ENCODE data around the gene OR2H1. TPM values are rescaled to one million over a fixed set of nuclear protein-coding genes. Genes with fewer than 3 reads are reported as not detected.
"Not testable (repeated sequence)": the region's sequence is repeated elsewhere in the genome, so short reads cannot be mapped to it uniquely, and the experiment has no call there.

OR2H1 gene
- total RNA-seq, result not detected in 2 replicates
- not detected for polyA plus RNA-seq (2012)

DNA sequence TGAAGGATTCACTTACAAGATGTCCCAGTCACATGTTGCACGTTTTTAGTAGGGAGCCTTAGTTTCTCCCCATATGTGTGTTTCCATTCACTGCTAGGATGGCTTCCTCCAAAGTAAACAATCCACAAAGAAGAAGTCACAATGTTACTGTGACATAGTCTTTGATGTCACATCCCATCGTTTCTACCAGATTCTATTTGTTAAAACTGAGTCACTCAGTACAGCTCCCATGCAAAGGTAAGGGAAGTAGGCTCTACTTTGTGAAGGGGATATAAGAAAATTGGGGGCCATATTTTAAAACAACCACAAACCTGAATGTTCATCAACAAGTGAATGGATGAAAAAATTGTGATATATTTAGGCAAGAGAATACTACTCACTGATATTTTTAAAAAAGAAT, at the start of gene OR2H1, which contains the start of gene OR11A1:
Gene OR2H1 (plus strand): TSS at position 185 of the 400 bp plus-strand sequence. CDS start 4,615 bp downstream, outside the sequence.
Gene OR11A1 (minus strand): TSS at position 101 of the 400 bp plus-strand sequence. CDS start 29,430 bp downstream, outside the sequence.
- no peak for DNase-seq (ENCODE audit: low read depth)

- no peak for DNase-seq (ENCODE audit: low read depth)
These were observed 42.4 kb upstream of the OR2H1 start, which contains the start of gene OR12D1 for GRCh38 chr6:29414588-29414987. Gene OR12D1, plus strand, starts transcription at chr6:29414928.

DNA sequence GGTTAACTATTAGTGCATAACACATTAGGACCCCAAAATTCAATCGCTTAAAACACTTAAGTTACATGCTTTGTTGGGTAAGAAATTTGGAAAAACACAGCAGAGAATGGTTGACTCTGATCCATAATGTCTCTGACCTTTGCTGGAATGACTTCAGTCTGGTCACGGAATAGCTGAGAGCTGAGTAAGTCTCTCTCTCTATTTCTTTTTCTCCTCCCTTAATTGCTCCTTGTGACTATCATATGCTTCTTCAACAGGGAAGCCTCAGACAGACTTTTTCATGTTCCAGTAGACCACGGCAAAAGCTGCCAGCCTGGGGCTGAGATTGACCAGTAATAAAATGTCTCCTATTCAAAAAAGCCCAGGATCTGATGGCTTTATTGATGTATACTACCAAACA, 37.4 kb upstream of the OR2H1 start:
- DNase-seq (ENCODE audit: low read depth), result no peak

DNA sequence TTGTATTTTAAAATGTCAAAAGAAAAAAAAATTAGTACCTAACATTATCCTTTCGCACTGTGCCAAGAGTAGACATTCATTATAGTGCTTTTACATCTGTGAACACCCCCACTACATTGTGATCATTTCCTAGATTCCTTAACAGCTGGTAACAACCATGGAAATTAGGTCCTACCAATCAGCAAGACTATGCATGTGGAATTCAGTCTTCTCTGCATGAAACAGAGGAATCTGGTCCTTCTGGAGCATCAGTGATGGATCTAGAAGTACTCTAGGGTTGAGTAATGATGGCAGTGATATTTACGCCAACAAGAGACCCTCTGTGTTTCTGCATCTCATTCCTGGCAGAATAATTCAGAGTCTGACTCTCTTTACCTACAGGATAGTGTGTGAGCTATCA, 32.8 kb upstream of the OR2H1 start:
- DNase-seq (ENCODE audit: low read depth), result no peak

DNA sequence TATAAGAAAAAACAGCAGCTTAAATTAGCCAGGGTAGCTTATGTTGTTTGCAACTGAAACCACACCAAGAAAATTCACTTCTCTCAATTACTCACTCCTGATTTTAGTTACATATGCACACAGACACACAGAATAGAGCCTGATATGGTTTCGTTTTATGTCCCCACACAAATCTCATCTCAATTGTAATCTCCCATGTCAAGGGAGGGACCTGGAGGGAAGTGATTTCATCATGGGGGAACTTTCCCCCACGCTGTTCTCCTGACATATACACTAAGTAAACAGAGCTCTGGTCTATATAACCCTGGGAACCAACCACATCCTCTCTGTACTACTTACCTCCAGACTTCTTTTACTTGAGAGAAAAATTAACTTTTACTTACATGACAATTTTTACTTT, 32.4 kb upstream of the OR2H1 start:
- DNase-seq (ENCODE audit: low read depth), result no peak

DNA sequence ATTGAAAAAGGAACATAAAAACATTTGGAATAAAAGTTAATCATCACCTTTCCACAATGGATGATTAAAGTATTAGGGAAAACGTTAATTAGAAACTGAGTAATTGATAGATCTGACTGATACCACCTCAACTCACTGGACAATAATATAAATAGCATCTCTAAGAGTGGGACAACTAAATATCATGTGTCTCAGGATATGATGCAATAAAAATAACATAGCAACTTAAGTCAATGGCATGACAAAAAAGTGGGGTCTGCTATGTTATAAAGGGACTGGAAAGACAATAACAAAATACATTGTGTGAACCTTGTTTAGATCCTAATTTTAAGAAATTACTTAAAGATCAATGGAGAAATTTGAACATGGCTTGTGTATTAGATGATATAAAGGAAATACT, 31.9 kb upstream of the OR2H1 start:
- no peak for DNase-seq (ENCODE audit: low read depth)

- DNase-seq (ENCODE audit: low read depth), result no peak
These were observed 30.3 kb upstream of the OR2H1 start for GRCh38 chr6:29426654-29427053.

DNA sequence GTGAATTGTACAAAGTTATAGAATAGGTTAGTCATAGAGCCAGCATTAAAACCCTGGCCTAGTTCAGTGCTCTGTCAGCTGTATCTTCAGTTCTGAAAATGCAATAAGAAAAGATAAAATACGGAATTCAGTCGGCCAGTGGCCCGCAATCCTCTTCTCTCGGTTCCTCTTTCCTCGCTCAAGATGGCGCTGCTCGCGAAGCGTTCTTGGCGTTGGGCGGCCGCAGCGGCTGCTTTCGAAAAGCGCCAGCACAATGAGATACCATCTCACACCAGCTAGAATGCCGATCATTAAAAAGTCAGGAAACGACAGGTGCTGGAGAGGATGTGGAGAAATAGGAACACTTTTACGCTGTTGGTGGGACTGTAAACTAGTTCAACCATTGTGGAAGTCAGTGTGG, 20.2 kb upstream of the OR2H1 start:
- DNase-seq (ENCODE audit: low read depth), result not testable (repeated sequence)

GRCh38 chr6:29439006-29439405, 17.9 kb upstream of the OR2H1 start, which contains the start of gene OR10C1:
Gene OR10C1, plus strand, starts transcription at chr6:29439306. Its CDS starts 710 bp downstream, at chr6:29440016.
- DNase-seq (ENCODE audit: low read depth), result no peak

- no peak for DNase-seq (ENCODE audit: low read depth)
These were observed 14.2 kb upstream of the OR2H1 start for GRCh38 chr6:29442719-29443118.

- DNase-seq (ENCODE audit: low read depth), result not testable (repeated sequence)
These were observed 12.9 kb upstream of the OR2H1 start for GRCh38 chr6:29444031-29444430.

DNA sequence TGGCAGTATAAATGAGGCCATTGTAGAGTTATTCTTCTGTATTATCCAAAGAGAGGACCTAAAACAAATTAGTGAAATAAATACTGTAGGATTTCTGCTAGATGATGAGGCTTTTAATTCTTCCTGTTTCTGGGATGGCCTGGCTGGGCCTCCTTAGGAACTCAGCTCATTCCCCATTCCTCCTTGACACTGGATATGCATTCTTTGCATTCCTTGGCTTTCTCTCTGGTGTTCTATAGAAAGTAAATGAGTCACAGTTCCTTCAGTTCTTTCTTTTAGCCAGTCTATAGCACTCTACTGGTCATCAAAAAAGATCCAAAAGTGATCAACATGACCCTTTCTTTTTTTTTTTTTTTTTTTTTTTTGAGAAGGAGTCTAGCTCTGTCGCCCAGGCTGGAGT, 9.3 kb upstream of the OR2H1 start:
- no peak for DNase-seq (ENCODE audit: low read depth)

GRCh38 chr6:29451471-29452193, 5.3 kb upstream of the OR2H1 start:
- no peak for DNase-seq (ENCODE audit: low read depth)

- DNase-seq (ENCODE audit: low read depth), result no peak
These were observed 4.3 kb downstream of the OR2H1 start for GRCh38 chr6:29461021-29461814.

GRCh38 chr6:29462022-29462421, 5.1 kb downstream of the OR2H1 start:
- no peak for DNase-seq (ENCODE audit: low read depth)

- DNase-seq (ENCODE audit: low read depth), result no peak
These were observed 8.3 kb downstream of the OR2H1 start for GRCh38 chr6:29465279-29465678.

- no peak for DNase-seq (ENCODE audit: low read depth)
These were observed 8.8 kb downstream of the OR2H1 start for GRCh38 chr6:29465801-29466200.

GRCh38 chr6:29466241-29466640, 9.3 kb downstream of the OR2H1 start:
- no peak for DNase-seq (ENCODE audit: low read depth)

- no peak for DNase-seq (ENCODE audit: low read depth)
These were observed 18.0 kb downstream of the OR2H1 start for GRCh38 chr6:29474996-29475395.

DNA sequence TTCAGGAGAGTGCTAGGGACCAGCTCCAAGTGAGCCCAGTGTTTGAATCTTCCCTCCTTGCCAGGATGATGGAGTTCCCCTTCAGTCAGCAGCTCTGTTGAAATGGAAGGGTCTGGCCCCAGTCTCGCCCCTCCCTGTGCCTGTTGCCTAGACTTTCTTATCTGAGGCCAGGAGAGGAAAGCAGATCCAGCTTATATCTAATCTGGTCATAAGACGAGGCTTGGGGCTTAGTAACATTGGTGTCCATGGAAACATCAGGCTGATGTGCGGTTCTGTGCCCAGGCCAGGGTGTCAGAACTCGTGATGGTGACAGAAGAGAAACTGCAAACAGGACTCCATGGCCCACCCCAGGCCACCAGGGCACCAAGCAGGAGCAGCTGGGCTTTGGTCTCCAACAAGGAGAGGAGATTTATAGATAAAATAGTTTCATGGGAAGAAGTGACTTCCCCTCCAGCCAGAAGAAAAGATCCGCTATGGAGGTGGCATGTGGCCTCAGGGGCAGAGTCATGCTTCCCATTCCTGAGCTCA, 21.0 kb downstream of the OR2H1 start:
- no peak for DNase-seq (ENCODE audit: low read depth)

GRCh38 chr6:29478740-29479139, 21.8 kb downstream of the OR2H1 start:
- DNase-seq (ENCODE audit: low read depth), result no peak

DNA sequence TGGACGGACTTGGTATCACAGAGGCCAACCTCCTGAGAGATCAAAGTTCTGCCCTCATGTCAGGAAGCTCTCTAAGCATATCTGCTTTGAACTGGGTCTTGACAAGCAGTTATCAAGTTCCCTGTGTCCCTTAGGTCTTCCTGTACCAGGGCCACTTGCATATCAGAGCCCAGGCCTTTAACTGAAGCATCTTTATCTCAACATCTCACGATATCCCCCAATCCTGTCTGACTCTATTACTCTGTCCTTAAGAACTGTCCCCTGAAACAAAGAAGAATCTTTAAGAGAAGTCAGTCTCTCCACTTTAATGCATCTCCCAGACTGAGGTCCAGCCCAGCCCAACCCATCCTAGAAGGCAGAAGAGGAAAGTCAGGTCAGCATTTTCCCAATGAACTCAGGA, 22.6 kb downstream of the OR2H1 start:
- DNase-seq (ENCODE audit: low read depth), result no peak

Data from myocyte (in vitro differentiated cells).